Ramos (cell line): ENCODE data around the gene SEMA7A.

ENCODE experiments used
- in situ Hi-C: fragments of 300-500 bp; cut with MboI; formaldehyde crosslinking; loops from one replicate; pipeline ENCODE4 v1.14.3; 2022; ENCODE audit warnings: low sequenced_read_pairs; ENCODE audit not compliant: unreplicated experiment

Gene SEMA7A

GRCh38 chr15:74451861-74452835 is 18.4 kb upstream of the SEMA7A start:
- in situ Hi-C loops, result no loop called here

GRCh38 chr15:74451322-74451721 is 17.6 kb upstream of the SEMA7A start:
- in situ Hi-C loops, result no loop called here

GRCh38 chr15:74449643-74450205 is 16.0 kb upstream of the SEMA7A start:
- in situ Hi-C loops, result no loop called here

GRCh38 chr15:74449095-74449494 is 15.3 kb upstream of the SEMA7A start:
- in situ Hi-C loops, result no loop called here

- in situ Hi-C loops, result no loop called here
Observed at GRCh38 chr15:74445816-74446763, 12.3 kb upstream of the SEMA7A start.

- in situ Hi-C loops, result no loop called here
Observed at GRCh38 chr15:74444106-74445062, 10.6 kb upstream of the SEMA7A start.

GRCh38 chr15:74443100-74443909 is 9.5 kb upstream of the SEMA7A start:
- in situ Hi-C loops, result no loop called here

- in situ Hi-C loops, result no loop called here
Observed at GRCh38 chr15:74442604-74443003, 8.8 kb upstream of the SEMA7A start.

GRCh38 chr15:74442063-74442462 is 8.3 kb upstream of the SEMA7A start:
- in situ Hi-C loops, result no loop called here

- in situ Hi-C loops, result no loop called here
Observed at GRCh38 chr15:74441248-74441941, 7.6 kb upstream of the SEMA7A start.

GRCh38 chr15:74438721-74439316 is 5.1 kb upstream of the SEMA7A start:
- in situ Hi-C loops, result loop anchor here (5.0 kb wide), 1 partner anchor 57 kb away; no protein-coding TSS in a partner anchor

- in situ Hi-C loops, result loop anchor here (5.0 kb wide), 1 partner anchor 56 kb away; no protein-coding TSS in a partner anchor
Observed at GRCh38 chr15:74438206-74438605, 4.4 kb upstream of the SEMA7A start.

- in situ Hi-C loops, result loop anchor here (5.0 kb wide), 1 partner anchor 52 kb away; no protein-coding TSS in a partner anchor
Observed at GRCh38 chr15:74434263-74435136, 742 bp upstream of the SEMA7A start.

- in situ Hi-C loops, result no loop called here
Observed at GRCh38 chr15:74432968-74433591, 678 bp downstream of the SEMA7A start.

- in situ Hi-C loops, result no loop called here
Observed at GRCh38 chr15:74432271-74432967, 1.3 kb downstream of the SEMA7A start.
